AG09319 (cell line): ENCODE data around the gene ADCY5.

Experiments used
- DNase-seq: peaks from one replicate; pipeline ENCODE4 v3.0.0-alpha.2; 2010; ENCODE audit warnings: low read depth; ENCODE audit errors: extremely low read depth
- CTCF ChIP-seq: IDR thresholded peaks from 2 replicates; pipeline ENCODE4 v1.5.1; 2011; ENCODE audit warnings: low read depth, mild to moderate bottlenecking, inconsistent platforms, low read length, moderate library complexity

The ADCY5 gene

GRCh38 chr3:123277106-123277505 lies 171.8 kb downstream of the ADCY5 start:
- no peak for DNase-seq
- TF ChIP-seq CTCF = no peak

- no peak for DNase-seq
These were observed 172.4 kb downstream of the ADCY5 start for GRCh38 chr3:123276346-123277006.

GRCh38 chr3:123275691-123276090 lies 173.2 kb downstream of the ADCY5 start:
- no peak for DNase-seq
- TF ChIP-seq CTCF = no peak

More at GRCh38 chr3:123276346-123277006, 172.4 kb downstream of the ADCY5 start:
- TF ChIP-seq CTCF = no peak

GRCh38 chr3:123272547-123272946 lies 176.3 kb downstream of the ADCY5 start:
- TF ChIP-seq CTCF = no peak
- no peak for DNase-seq

GRCh38 chr3:123271466-123272159 lies 177.3 kb downstream of the ADCY5 start:
- TF ChIP-seq CTCF = no peak
- DNase-seq = no peak

GRCh38 chr3:123270818-123271217 lies 178.1 kb downstream of the ADCY5 start:
- no peak for TF ChIP-seq CTCF
- DNase-seq = no peak

- no peak for TF ChIP-seq CTCF
- no peak for DNase-seq
These were observed 181.1 kb downstream of the ADCY5 start for GRCh38 chr3:123267821-123268220.
